Kidney tubule cell (primary cell): ENCODE measurements around the gene PCNT.
"Not testable (repeated sequence)": the region's sequence is repeated elsewhere in the genome, so short reads cannot be mapped to it uniquely, and the experiment has no call there.

Experiments used
- DNase-seq: peaks from one replicate; pipeline ENCODE4 v3.0.0-alpha.2; 2018; ENCODE audit warnings: low spot score

PCNT gene

GRCh38 chr21:46384556-46384955, 60.6 kb downstream of the PCNT start:
- no peak for DNase-seq

- DNase-seq = no peak
These were observed 62.1 kb downstream of the PCNT start for GRCh38 chr21:46385846-46386733.

- DNase-seq = no peak
These were observed 62.8 kb downstream of the PCNT start for GRCh38 chr21:46386734-46387088.

- DNase-seq = no peak
These were observed 64.4 kb downstream of the PCNT start for GRCh38 chr21:46388206-46388880.

- no peak for DNase-seq
These were observed 64.9 kb downstream of the PCNT start for GRCh38 chr21:46388896-46389295.

GRCh38 chr21:46390603-46391545, 66.9 kb downstream of the PCNT start:
- DNase-seq = no peak

- DNase-seq = no peak
These were observed 67.8 kb downstream of the PCNT start for GRCh38 chr21:46391773-46392172.

GRCh38 chr21:46392921-46393320, 69.0 kb downstream of the PCNT start:
- no peak for DNase-seq

- DNase-seq = no peak
These were observed 69.5 kb downstream of the PCNT start for GRCh38 chr21:46393451-46393940.

- no peak for DNase-seq
These were observed 70.1 kb downstream of the PCNT start for GRCh38 chr21:46393941-46394594.

GRCh38 chr21:46394595-46395104, 70.7 kb downstream of the PCNT start:
- no peak for DNase-seq

- no peak for DNase-seq
These were observed 73.4 kb downstream of the PCNT start for GRCh38 chr21:46397211-46397905.

GRCh38 chr21:46397993-46398392, 74.0 kb downstream of the PCNT start:
- no peak for DNase-seq

- DNase-seq = no peak
These were observed 75.2 kb downstream of the PCNT start for GRCh38 chr21:46399129-46399528.

- no peak for DNase-seq
These were observed 75.7 kb downstream of the PCNT start for GRCh38 chr21:46399686-46400085.

GRCh38 chr21:46401186-46401910, 77.4 kb downstream of the PCNT start:
- no peak for DNase-seq

- DNase-seq = no peak
These were observed 78.5 kb downstream of the PCNT start for GRCh38 chr21:46402421-46402820.

- not testable (repeated sequence) for DNase-seq
These were observed 79.4 kb downstream of the PCNT start for GRCh38 chr21:46403234-46403811.

GRCh38 chr21:46404306-46404705, 80.3 kb downstream of the PCNT start:
- no peak for DNase-seq

GRCh38 chr21:46406001-46406400, 82.0 kb downstream of the PCNT start:
- DNase-seq = no peak
